Measurements from ENCODE around the gene EDA.
A peak's percentile ranks its signal among the peaks of the same experiment; 100 is the strongest.

EDA gene

GRCh38 chrX:69615779-69616456 is at the start of gene EDA:
EDA (plus strand) TSS chrX:69616113.
- peak within 1 kb of the TSS; percentile 45 for H3K27ac ChIP-seq
- no peak for TF ChIP-seq CTCF (conservative IDR thresholded peaks at IDR 0.05)

GRCh38 chrX:69568828-69569227 is 47.1 kb upstream of the EDA start:
- H3K27ac ChIP-seq = no peak overlapping the region
- no peak for TF ChIP-seq CTCF (conservative IDR thresholded peaks at IDR 0.05)

- no peak for TF ChIP-seq CTCF (conservative IDR thresholded peaks at IDR 0.05)
Measured at GRCh38 chrX:69597399-69597798, 18.5 kb upstream of the EDA start.

GRCh38 chrX:69600182-69600581 is 15.7 kb upstream of the EDA start:
- no peak overlapping the region for H3K27ac ChIP-seq
- no peak for TF ChIP-seq CTCF (conservative IDR thresholded peaks at IDR 0.05)

More at GRCh38 chrX:69597399-69597798, 18.5 kb upstream of the EDA start:
- H3K27ac ChIP-seq = no peak overlapping the region

GRCh38 chrX:69603566-69604194 is 12.2 kb upstream of the EDA start:
- no peak overlapping the region for H3K27ac ChIP-seq
- TF ChIP-seq CTCF (conservative IDR thresholded peaks at IDR 0.05) = no peak

GRCh38 chrX:69605521-69605920 is 10.4 kb upstream of the EDA start:
- H3K27ac ChIP-seq = no peak overlapping the region
- no peak for TF ChIP-seq CTCF (conservative IDR thresholded peaks at IDR 0.05)

GRCh38 chrX:69607616-69608015 is 8.3 kb upstream of the EDA start:
- TF ChIP-seq CTCF (conservative IDR thresholded peaks at IDR 0.05) = no peak
- H3K27ac ChIP-seq = no peak overlapping the region

All from VCaP (cell line).